DND-41 (cell line): ENCODE results near the gene TEAD1.

Experiments
- EZH2 ChIP-seq: IDR thresholded peaks from 3 replicates; pipeline ENCODE4 v1.6.1; 2012; ENCODE audit warnings: borderline replicate concordance, low read depth, mild to moderate bottlenecking, moderate library complexity, low read length, inconsistent platforms; ENCODE audit not compliant: severe bottlenecking
- TF ChIP-seq, protein P1 (sequence below): IDR thresholded peaks from 2 replicates; pipeline ENCODE4 v1.5.1; 2012; ENCODE audit warnings: borderline replicate concordance, low read length, moderate library complexity, mild to moderate bottlenecking; ENCODE audit not compliant: poor library complexity, severe bottlenecking; ENCODE audit errors: extremely low read depth

DNA sequence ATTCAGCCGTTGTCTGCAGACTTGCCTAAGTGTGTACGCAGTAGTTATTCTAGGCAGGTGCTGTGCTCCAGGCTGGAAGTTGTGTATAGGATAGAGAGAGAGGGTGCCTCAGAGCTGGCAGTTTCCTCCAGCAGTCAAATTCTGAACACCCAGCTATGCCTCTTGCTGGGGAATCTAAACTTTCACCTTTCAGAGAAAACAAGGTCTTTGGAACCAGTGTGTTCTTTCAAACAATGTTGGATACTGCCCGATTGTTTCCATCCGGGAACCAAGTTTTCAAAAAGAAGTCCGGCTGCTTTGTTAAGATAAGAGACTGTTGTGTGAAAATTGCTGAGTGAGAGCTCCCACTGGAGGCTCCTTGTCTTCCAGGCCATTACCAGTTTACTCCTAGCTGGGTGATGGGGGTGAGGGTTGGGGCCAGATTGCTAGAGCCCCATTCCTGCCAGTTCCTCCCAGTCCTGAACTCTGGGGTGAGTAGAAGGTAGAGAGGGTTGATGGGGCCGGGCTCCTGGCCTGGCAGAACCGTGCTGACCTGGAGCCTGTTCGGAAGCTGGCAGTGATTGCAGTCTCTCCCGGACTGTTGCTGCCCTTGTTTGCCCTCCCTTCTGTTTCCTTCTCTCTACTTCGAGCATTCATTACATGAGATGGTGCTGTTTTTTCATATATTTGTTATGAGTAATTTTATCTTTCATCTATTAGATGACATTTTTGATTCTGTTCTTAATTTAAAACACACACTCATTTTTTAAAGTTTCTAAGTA lies 150.2 kb downstream of the TEAD1 start:
- TF ChIP-seq, protein P1, sequence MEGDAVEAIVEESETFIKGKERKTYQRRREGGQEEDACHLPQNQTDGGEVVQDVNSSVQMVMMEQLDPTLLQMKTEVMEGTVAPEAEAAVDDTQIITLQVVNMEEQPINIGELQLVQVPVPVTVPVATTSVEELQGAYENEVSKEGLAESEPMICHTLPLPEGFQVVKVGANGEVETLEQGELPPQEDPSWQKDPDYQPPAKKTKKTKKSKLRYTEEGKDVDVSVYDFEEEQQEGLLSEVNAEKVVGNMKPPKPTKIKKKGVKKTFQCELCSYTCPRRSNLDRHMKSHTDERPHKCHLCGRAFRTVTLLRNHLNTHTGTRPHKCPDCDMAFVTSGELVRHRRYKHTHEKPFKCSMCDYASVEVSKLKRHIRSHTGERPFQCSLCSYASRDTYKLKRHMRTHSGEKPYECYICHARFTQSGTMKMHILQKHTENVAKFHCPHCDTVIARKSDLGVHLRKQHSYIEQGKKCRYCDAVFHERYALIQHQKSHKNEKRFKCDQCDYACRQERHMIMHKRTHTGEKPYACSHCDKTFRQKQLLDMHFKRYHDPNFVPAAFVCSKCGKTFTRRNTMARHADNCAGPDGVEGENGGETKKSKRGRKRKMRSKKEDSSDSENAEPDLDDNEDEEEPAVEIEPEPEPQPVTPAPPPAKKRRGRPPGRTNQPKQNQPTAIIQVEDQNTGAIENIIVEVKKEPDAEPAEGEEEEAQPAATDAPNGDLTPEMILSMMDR, result no peak
- no peak for TF ChIP-seq EZH2
